ENCODE measurements around the gene VTI1A. TPM values are rescaled to one million over a fixed set of nuclear protein-coding genes. Genes with fewer than 3 reads are reported as not detected.

VTI1A gene
- total and polyA plus RNA-seq, 2 of the 4 experiments (the other 2 are of a cell fraction), result 9.7 to 24.9 TPM

DNA sequence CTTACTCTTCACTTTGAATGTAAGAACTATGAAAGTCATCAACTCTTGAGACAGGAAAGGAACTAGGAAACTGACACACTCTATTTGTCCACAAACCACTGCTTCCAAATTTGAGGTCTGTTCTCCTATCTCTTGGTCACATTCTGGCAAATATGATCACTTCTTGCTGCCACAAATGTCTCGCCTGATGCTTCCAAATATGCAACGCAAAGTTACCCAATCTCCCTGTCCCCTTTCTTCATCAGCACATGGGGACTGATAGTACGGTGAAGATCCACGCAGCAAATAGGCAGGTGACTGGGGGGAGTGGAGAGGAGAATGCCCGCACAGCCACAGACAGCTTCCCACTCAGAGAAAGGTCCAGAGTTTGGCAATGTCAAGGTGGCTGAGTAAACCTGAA lies 410.5 kb downstream of the VTI1A start:
- Histone ChIP-seq H3K36me3 (ENCODE audit: control insufficient read depth, insufficient read depth, low read length) (no peaks in the 10 kb centered on the region), H2BK5ac (ENCODE audit: low read depth, low read length, poor library complexity, severe bottlenecking) (no peak overlapping the region), H3K4me1 (ENCODE audit: control insufficient read depth, insufficient read depth, low read length) (no peaks in the 10 kb centered on the region), H3K56ac (ENCODE audit: extremely low read depth, insufficient read depth, low read length) (no peak overlapping the region), H3K14ac (replicated peaks; ENCODE audit: low read depth, low read length) (no peak overlapping the region), H2BK15ac (ENCODE audit: low read depth, low read length) (no peak overlapping the region), H2BK20ac (ENCODE audit: low read depth, low read length) (no peak overlapping the region), H2BK120ac (ENCODE audit: low read depth, low read length) (no peak overlapping the region), H3K27me3 (ENCODE audit: control insufficient read depth, insufficient read depth, low read length) (peaks cover 8% of the 10 kb centered on the region), H3K4me3 (ENCODE audit: insufficient read depth, low read depth, low read length) (no peak overlapping the region), H4K91ac (ENCODE audit: insufficient read depth, low read depth, low read length) (no peak overlapping the region), H3K4ac (ENCODE audit: low read depth, low read length) (no peak overlapping the region), H4K8ac (ENCODE audit: low read depth in 2 of 2, low read length in 2 of 2) (no peak overlapping the region), H3K23ac (ENCODE audit: low read depth, low read length) (no peak overlapping the region), H3K27ac (ENCODE audit: insufficient read depth, low read length) (no peak overlapping the region), H3K9ac (ENCODE audit: low read depth, low read length) (no peak overlapping the region), H4K5ac (ENCODE audit: low read depth, low read length) (no peak overlapping the region), H3K4me2 (ENCODE audit: low read depth, low read length) (no peak overlapping the region), H3K79me1 (ENCODE audit: low read depth in 1 of 2, low read length in 2 of 2) (no peaks in the 10 kb centered on the region), H2AFZ (replicated peaks; ENCODE audit: low read length, poor library complexity) (no peak overlapping the region), H3K9me3 (ENCODE audit: control insufficient read depth, insufficient read depth, low read length) (peaks cover 2% of the 10 kb centered on the region; the same call in 1 of the 2 replicates), H3K18ac (ENCODE audit: low read depth, low read length) (no peak overlapping the region), H2AK9ac (replicated peaks; ENCODE audit: low read depth, low read length, poor library complexity) (no peak overlapping the region), H3K9me1 (ENCODE audit: insufficient read depth, low read length) (no peaks in the 10 kb centered on the region), H4K20me1 (ENCODE audit: insufficient read depth, low read length) (no peaks in the 10 kb centered on the region), H2AK5ac (ENCODE audit: low read depth, low read length) (no peak overlapping the region)
- ATAC-seq (ENCODE audit: low read depth) (no peak), DNase-seq (no peak)
- no CpG with 5 or more reads among the region's 5 CpGs for WGBS, 2 experiments (ENCODE audit: extremely low coverage in 2 of 2, insufficient read length in 1 of 2)
- intact Hi-C loops (cut with micrococcal nuclease) (no loop called here), dilution Hi-C loops (cut with HindIII; ENCODE audit: low sequenced_read_pairs, unreplicated experiment) (no loop called here), in situ Hi-C loops (cut with MboI; ENCODE audit: low sequenced_read_pairs) (no loop called here)
- POLR2A ChIA-PET (ENCODE audit: unreplicated experiment), result no interaction called here
- CTCF ChIA-PET, result no interaction called here
- TF ChIP-seq RCOR1 (IDR thresholded peaks at IDR 0.05; ENCODE audit: insufficient replicate concordance, low read length) (no peak), MXI1 (IDR thresholded peaks at IDR 0.05; ENCODE audit: borderline replicate concordance, low read depth, low read length) (no peak), BHLHE40 (IDR thresholded peaks at IDR 0.05; ENCODE audit: low read depth, low read length) (no peak), MAFK (IDR thresholded peaks at IDR 0.05; ENCODE audit: low read depth, low read length) (no peak)
- TF ChIP-seq, protein P1, sequence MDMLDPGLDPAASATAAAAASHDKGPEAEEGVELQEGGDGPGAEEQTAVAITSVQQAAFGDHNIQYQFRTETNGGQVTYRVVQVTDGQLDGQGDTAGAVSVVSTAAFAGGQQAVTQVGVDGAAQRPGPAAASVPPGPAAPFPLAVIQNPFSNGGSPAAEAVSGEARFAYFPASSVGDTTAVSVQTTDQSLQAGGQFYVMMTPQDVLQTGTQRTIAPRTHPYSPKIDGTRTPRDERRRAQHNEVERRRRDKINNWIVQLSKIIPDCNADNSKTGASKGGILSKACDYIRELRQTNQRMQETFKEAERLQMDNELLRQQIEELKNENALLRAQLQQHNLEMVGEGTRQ (IDR thresholded peaks at IDR 0.05; ENCODE audit: low read depth, low read length), result no peak
- TF ChIP-seq, protein P2, sequence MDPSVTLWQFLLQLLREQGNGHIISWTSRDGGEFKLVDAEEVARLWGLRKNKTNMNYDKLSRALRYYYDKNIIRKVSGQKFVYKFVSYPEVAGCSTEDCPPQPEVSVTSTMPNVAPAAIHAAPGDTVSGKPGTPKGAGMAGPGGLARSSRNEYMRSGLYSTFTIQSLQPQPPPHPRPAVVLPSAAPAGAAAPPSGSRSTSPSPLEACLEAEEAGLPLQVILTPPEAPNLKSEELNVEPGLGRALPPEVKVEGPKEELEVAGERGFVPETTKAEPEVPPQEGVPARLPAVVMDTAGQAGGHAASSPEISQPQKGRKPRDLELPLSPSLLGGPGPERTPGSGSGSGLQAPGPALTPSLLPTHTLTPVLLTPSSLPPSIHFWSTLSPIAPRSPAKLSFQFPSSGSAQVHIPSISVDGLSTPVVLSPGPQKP (IDR thresholded peaks at IDR 0.05; ENCODE audit: borderline replicate concordance, low read depth, low read length), result no peak
- BruUV-seq (replicated peaks), result no TSS peak

Measured in IMR-90 (cell line).